CD4-positive, alpha-beta T cell treated with Interleukin-6 for 4 hours (primary cell): Measurements from ENCODE around the gene KLHL4.
"Not testable (repeated sequence)": the region's sequence is repeated elsewhere in the genome, so short reads cannot be mapped to it uniquely, and the experiment has no call there.

Source experiments
- DNase-seq: peaks from one replicate; pipeline ENCODE4 v3.0.0-alpha.2; 2020; ENCODE audit warnings: mixed read lengths

Gene KLHL4

GRCh38 chrX:87664381-87664780 is 146.8 kb downstream of the KLHL4 start:
- no peak for DNase-seq

- DNase-seq = no peak
Observed at GRCh38 chrX:87679849-87680248, 162.2 kb downstream of the KLHL4 start.

GRCh38 chrX:87687703-87688102 is 170.1 kb downstream of the KLHL4 start:
- no peak for DNase-seq

DNA sequence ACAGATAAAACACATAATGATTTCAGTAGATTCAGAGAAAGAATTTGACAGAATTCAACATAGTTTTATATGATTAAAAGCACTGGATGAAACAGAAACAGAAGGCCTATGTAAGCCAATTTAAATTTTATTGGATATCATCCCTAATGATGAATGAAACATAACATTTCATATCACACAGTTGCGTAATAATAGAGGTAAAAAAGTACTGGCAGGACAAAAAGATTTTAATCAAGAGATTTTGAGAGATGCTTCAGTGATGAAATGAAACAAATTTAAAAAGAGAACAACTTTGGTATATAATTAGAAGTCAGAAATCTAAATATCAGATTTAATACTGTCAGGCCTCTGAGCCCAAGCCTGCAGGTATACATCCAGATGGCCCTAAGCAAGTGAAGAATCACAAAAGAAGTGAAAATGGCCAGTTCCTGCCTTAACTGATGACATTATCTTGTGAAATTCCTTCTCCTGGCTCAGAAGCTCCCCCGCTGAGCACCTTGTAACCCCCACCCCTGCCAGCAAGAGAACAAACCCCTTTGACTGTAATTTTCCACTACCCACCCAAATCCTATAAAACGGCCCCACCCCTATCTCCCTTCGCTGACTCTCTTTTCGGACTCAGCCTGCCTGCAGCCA is 170.6 kb downstream of the KLHL4 start:
- not testable (repeated sequence) for DNase-seq

DNA sequence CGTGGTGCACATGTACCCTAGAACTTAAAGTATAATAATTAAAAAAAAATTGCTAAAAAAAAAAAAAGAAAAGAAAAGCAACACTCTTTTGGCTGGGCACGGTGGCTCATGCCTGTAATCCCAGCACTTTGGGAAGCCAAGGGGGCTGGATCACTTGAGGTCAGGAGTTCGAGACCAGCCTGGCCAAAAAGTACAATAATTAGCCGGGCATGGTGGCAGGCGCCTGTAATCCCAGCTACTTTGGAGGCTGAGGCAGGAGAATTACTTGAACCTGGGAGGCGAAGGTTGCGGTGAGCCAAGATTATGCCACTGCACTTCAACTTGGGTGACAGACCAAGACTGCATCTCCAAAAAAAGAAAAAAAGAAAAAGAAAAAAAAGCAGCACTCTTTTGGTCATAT is 171.6 kb downstream of the KLHL4 start:
- not testable (repeated sequence) for DNase-seq

DNA sequence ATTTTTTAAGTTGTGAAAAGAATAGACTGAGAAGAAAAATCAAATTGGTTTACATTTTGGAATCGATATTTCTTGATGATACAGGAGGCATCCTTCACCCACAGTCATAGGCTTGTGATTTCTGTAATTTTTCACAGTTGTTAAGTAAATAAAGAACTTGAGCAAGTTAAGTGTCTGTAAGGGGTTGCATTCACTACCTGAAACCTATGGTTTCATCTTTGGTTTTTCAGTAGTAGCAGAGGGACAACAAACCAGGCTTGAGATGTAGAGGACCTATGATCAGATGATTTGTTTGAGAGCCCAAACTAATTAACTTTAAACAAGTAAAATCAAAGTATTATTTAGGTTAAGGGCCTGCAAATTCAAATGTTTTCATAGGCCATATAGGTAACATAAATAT is 175.6 kb downstream of the KLHL4 start:
- no peak for DNase-seq

- no peak for DNase-seq
Observed at GRCh38 chrX:87697409-87697808, 179.8 kb downstream of the KLHL4 start.

DNA sequence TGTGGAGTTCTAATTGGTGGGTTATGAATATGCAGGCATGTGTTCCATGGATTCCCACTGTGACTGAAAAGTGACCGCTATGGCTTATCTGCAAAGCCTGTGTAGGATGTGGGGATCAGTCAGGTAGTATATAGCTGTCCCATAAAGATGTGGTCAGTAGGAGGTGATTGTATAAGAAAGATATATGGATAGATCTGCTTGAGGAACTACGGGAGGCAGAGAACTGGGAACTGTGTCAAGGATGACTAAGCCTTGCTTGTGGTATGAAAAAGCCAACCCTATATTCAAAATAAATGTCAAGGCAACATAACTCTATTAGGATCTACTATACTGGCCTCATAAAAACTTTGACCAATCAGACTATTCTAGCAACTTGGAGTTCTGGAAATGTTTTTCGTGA is 185.2 kb downstream of the KLHL4 start:
- no peak for DNase-seq

DNA sequence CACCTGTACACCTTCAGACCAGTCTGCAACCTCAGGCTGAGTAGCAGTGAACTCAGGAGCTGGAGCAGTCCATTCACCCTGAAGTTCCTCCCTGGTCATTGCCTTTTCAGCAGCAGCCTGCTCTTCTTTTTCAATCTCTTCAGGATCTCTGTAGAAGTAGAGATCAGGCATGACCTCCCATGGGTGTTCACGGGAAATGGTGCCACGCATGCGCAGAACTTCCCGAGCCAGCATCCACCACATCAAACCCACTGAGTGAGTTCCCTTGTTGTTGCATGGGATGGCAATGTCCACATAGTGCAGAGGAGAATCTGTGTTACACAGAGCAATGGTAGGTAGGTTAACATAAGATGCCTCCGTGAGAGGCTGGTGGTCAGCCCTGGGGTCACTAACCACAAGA is 185.9 kb downstream of the KLHL4 start:
- DNase-seq = not testable (repeated sequence)

GRCh38 chrX:87706134-87706533 is 188.5 kb downstream of the KLHL4 start:
- DNase-seq = no peak

GRCh38 chrX:87710580-87710979 is 193.0 kb downstream of the KLHL4 start:
- DNase-seq = no peak
